ENCODE measurements around the gene MAP4K4. TPM values are rescaled to one million over a fixed set of nuclear protein-coding genes. Genes with fewer than 3 reads are reported as not detected.

Gene MAP4K4
- total RNA-seq, 1 experiment from 2014 or later, result 162 TPM

- Mint-ChIP-seq H3K36me3 (ENCODE audit: insufficient read depth, unreplicated experiment) (peaks cover 21% of the 10 kb centered on the region), H3K27ac (ENCODE audit: low read depth, unreplicated experiment) (no peak overlapping the region), H3K4me1 (ENCODE audit: insufficient read depth, unreplicated experiment) (peaks cover 27% of the 10 kb centered on the region), H3K4me3 (ENCODE audit: unreplicated experiment) (no peak overlapping the region), H3K27me3 (ENCODE audit: insufficient read depth, unreplicated experiment) (no peaks in the 10 kb centered on the region), H3K9me3 (ENCODE audit: unreplicated experiment) (no peaks in the 10 kb centered on the region)
- intact Hi-C loops (cut with micrococcal nuclease), result no loop called here
- CTCF ChIA-PET, result interaction anchor here (3.6 kb wide), 1 partner anchor 12 kb away, joined by 22 read pairs; no protein-coding TSS in a partner anchor
- POLR2A ChIA-PET, result interaction anchor here (1.5 to 2.6 kb wide), 3 partner anchors 11 to 82 kb away, joined by 3 to 10 read pairs (median 3); no protein-coding TSS in a partner anchor
- TF ChIP-seq, protein P1, sequence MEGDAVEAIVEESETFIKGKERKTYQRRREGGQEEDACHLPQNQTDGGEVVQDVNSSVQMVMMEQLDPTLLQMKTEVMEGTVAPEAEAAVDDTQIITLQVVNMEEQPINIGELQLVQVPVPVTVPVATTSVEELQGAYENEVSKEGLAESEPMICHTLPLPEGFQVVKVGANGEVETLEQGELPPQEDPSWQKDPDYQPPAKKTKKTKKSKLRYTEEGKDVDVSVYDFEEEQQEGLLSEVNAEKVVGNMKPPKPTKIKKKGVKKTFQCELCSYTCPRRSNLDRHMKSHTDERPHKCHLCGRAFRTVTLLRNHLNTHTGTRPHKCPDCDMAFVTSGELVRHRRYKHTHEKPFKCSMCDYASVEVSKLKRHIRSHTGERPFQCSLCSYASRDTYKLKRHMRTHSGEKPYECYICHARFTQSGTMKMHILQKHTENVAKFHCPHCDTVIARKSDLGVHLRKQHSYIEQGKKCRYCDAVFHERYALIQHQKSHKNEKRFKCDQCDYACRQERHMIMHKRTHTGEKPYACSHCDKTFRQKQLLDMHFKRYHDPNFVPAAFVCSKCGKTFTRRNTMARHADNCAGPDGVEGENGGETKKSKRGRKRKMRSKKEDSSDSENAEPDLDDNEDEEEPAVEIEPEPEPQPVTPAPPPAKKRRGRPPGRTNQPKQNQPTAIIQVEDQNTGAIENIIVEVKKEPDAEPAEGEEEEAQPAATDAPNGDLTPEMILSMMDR (IDR thresholded peaks at IDR 0.05; ENCODE audit: unreplicated experiment), result no peak
- no TSS peak for BruUV-seq (replicated peaks)
- no peak for DNase-seq (ENCODE audit: unreplicated experiment)
Observed at GRCh38 chr2:101781791-101782426, 84.4 kb downstream of the MAP4K4 start.

GRCh38 chr2:101782427-101782792 is 84.9 kb downstream of the MAP4K4 start:
- Mint-ChIP-seq H3K4me3 (ENCODE audit: unreplicated experiment) (no peak overlapping the region), H3K36me3 (ENCODE audit: insufficient read depth, unreplicated experiment) (peaks cover 21% of the 10 kb centered on the region), H3K9me3 (ENCODE audit: unreplicated experiment) (no peaks in the 10 kb centered on the region), H3K4me1 (ENCODE audit: insufficient read depth, unreplicated experiment) (peaks cover 26% of the 10 kb centered on the region), H3K27ac (ENCODE audit: low read depth, unreplicated experiment) (no peak overlapping the region), H3K27me3 (ENCODE audit: insufficient read depth, unreplicated experiment) (no peaks in the 10 kb centered on the region)
- DNase-seq (ENCODE audit: unreplicated experiment), result no peak
- ChIA-PET CTCF (interaction anchor here (3.6 kb wide), 1 partner anchor 12 kb away, joined by 22 read pairs; no protein-coding TSS in a partner anchor), POLR2A (interaction anchor here (1.5 to 1.8 kb wide), 2 partner anchors 13 to 83 kb away, joined by 3 read pairs; no protein-coding TSS in a partner anchor)
- TF ChIP-seq, protein P1 (IDR thresholded peaks at IDR 0.05; ENCODE audit: unreplicated experiment), result no peak
- intact Hi-C loops (cut with micrococcal nuclease), result no loop called here
- BruUV-seq (replicated peaks), result no TSS peak

- POLR2A ChIA-PET, result no interaction called here
- Mint-ChIP-seq H3K27me3 (ENCODE audit: insufficient read depth, unreplicated experiment) (no peaks in the 10 kb centered on the region), H3K4me1 (ENCODE audit: insufficient read depth, unreplicated experiment) (peaks cover 31% of the 10 kb centered on the region), H3K27ac (ENCODE audit: low read depth, unreplicated experiment) (no peak overlapping the region), H3K9me3 (ENCODE audit: unreplicated experiment) (no peaks in the 10 kb centered on the region), H3K4me3 (ENCODE audit: unreplicated experiment) (no peak overlapping the region), H3K36me3 (ENCODE audit: insufficient read depth, unreplicated experiment) (peaks cover 20% of the 10 kb centered on the region)
- no peak for DNase-seq (ENCODE audit: unreplicated experiment)
- intact Hi-C loops (cut with micrococcal nuclease), result no loop called here
- TF ChIP-seq, protein P1 (IDR thresholded peaks at IDR 0.05; ENCODE audit: unreplicated experiment), result no peak
- no TSS peak for BruUV-seq (replicated peaks)
- CTCF ChIA-PET, result no interaction called here
Observed at GRCh38 chr2:101787097-101787496, 89.6 kb downstream of the MAP4K4 start.

GRCh38 chr2:101788565-101788964 is 91.1 kb downstream of the MAP4K4 start:
- H3K27me3 Mint-ChIP-seq (ENCODE audit: insufficient read depth, unreplicated experiment), result no peaks in the 10 kb centered on the region
- CTCF ChIA-PET, result no interaction called here
- intact Hi-C loops (cut with micrococcal nuclease), result no loop called here
- no peak overlapping the region for H3K27ac Mint-ChIP-seq (ENCODE audit: low read depth, unreplicated experiment)
- no TSS peak for BruUV-seq (replicated peaks)
- no peak for DNase-seq (ENCODE audit: unreplicated experiment)
- H3K4me1 Mint-ChIP-seq (ENCODE audit: insufficient read depth, unreplicated experiment), result peaks cover 37% of the 10 kb centered on the region
- TF ChIP-seq, protein P1 (IDR thresholded peaks at IDR 0.05; ENCODE audit: unreplicated experiment), result no peak
- H3K36me3 Mint-ChIP-seq (ENCODE audit: insufficient read depth, unreplicated experiment), result peaks cover 34% of the 10 kb centered on the region
- POLR2A ChIA-PET, result no interaction called here
- H3K4me3 Mint-ChIP-seq (ENCODE audit: unreplicated experiment), result no peak overlapping the region
- H3K9me3 Mint-ChIP-seq (ENCODE audit: unreplicated experiment), result no peaks in the 10 kb centered on the region

Data from MCF 10A (cell line).